ENCODE data around the gene EBPL.

DNA sequence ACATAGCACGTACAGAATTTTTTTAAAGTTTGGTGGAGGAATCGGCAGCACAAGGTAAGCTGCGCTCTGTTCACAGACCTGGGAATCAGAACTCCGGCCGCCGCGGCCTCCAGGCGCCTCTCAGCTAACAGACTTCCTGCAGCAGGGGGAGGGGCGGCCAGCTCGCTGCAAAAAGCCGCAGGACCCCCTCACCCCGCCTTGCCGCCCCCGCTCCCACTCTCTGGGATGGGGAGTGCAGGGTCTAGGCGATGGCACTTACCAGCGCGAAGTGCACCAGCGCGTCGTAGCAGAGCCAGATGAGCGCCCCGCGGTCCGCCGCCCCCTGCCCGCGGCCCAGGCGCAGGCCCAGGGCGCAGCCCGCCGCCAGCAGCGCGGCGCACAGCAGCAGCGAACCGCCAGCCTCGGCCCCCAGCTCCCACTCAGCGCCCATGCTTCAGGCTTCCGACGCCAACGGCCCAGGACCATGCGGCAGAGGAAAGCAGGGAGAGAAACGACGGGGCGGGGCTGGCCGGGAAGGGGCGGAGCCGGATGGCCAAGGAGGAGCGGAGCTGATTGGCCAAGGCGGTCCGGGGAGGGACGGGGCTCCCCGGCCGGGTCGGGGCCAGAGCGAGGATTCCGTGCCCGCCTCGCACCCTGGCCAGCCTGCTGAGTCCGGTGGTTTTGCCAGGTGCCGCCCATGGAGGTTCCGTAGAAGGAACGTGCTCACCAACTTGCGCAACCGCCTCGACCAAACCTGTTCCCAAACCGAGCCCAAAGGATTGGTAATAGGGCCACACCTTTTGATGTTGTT, at the start of gene EBPL:
- no peak for TF ChIP-seq CTCF (conservative IDR thresholded peaks at IDR 0.05 in 1 of 2, IDR thresholded peaks at IDR 0.05 in 1 of 2; ENCODE audit: extremely low read depth in 1 of 2, insufficient read depth in 1 of 2, low read depth in 1 of 2, low read length in 2 of 2)
- no peak for TF ChIP-seq EZH2 (IDR thresholded peaks at IDR 0.05; ENCODE audit: borderline replicate concordance, low read length)

Data from mammary epithelial cell (primary cell).